Measurements from ENCODE around the gene SDK1.

DNA sequence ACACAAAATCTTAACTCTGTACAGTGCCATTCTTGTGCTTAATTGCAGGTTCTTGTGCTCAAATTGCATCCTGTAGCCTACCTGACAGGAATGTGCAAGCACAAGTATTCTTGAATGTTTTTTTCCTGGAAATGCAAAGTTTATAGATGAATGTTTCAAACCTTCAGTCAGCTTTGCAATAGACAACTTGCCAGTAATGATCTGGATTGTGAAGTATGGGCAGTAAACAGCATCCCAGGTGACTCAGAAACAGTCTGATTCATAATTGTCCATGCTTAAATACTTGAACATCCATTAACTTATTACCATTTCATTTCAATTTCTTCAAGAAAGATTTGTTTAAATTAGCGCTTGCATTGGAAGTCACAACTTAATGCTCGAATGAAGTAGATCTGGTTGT is 347.2 kb downstream of the SDK1 start:
- TF ChIP-seq, protein P1, sequence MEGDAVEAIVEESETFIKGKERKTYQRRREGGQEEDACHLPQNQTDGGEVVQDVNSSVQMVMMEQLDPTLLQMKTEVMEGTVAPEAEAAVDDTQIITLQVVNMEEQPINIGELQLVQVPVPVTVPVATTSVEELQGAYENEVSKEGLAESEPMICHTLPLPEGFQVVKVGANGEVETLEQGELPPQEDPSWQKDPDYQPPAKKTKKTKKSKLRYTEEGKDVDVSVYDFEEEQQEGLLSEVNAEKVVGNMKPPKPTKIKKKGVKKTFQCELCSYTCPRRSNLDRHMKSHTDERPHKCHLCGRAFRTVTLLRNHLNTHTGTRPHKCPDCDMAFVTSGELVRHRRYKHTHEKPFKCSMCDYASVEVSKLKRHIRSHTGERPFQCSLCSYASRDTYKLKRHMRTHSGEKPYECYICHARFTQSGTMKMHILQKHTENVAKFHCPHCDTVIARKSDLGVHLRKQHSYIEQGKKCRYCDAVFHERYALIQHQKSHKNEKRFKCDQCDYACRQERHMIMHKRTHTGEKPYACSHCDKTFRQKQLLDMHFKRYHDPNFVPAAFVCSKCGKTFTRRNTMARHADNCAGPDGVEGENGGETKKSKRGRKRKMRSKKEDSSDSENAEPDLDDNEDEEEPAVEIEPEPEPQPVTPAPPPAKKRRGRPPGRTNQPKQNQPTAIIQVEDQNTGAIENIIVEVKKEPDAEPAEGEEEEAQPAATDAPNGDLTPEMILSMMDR (IDR thresholded peaks at IDR 0.05) = no peak
- no peak for TF ChIP-seq CBX2 (IDR thresholded peaks at IDR 0.05; ENCODE audit: borderline replicate concordance, low read depth)

Measured in A549 (cell line).